GM12878 (cell line): Measurements from ENCODE around the gene CPA4.
"Not testable (repeated sequence)": the region's sequence is repeated elsewhere in the genome, so short reads cannot be mapped to it uniquely, and the experiment has no call there.

ENCODE experiments used
- CTCF ChIP-seq, 3 experiments: IDR thresholded peaks in 2 of 3; conservative IDR thresholded peaks in 1 of 3; 2 replicates each; pipeline ENCODE4 v1.5.1; 2011; ENCODE audit warnings: low read depth in 3 of 3, low read length in 3 of 3, mild to moderate bottlenecking in 3 of 3, control low read depth in 2 of 3, moderate library complexity in 2 of 3, inconsistent platforms in 1 of 3, mixed read lengths in 1 of 3; ENCODE audit not compliant: control insufficient read depth in 2 of 3, insufficient read depth in 1 of 3; ENCODE audit errors: extremely low read depth in 1 of 3
- POLR2A ChIP-seq: IDR thresholded peaks from 2 replicates; pipeline ENCODE4 v1.6.1; 2011; ENCODE audit warnings: low read depth, mild to moderate bottlenecking, low read length
- SREBF2 ChIP-seq: IDR thresholded peaks from 2 replicates; pipeline ENCODE4 v1.6.1; 2012; ENCODE audit warnings: mild to moderate bottlenecking, low read length
- TCF3 ChIP-seq: IDR thresholded peaks from 2 replicates; pipeline ENCODE4 v1.6.1; 2012; ENCODE audit warnings: low read depth, mild to moderate bottlenecking, low read length, borderline replicate concordance; ENCODE audit not compliant: insufficient read depth
- ZNF274 ChIP-seq: IDR thresholded peaks from one replicate; pipeline ENCODE4 v1.8.0; 2011; ENCODE audit not compliant: insufficient read length, insufficient read depth
- TF ChIP-seq, protein P1 (sequence below): IDR thresholded peaks from 2 replicates; pipeline ENCODE4 v1.6.1; 2011; ENCODE audit warnings: mild to moderate bottlenecking, low read depth, low read length, moderate library complexity; ENCODE audit not compliant: insufficient replicate concordance
- TF ChIP-seq, protein P2 (sequence below): fragments of 450-650 bp; IDR thresholded peaks from 2 replicates; pipeline ENCODE4 v1.6.1; 2017; ENCODE audit warnings: mild to moderate bottlenecking, moderate library complexity

GRCh38 chr7:130246491-130246890, 46.5 kb upstream of the CPA4 start:
- not testable (repeated sequence) for TF ChIP-seq POLR2A; CTCF (IDR thresholded peaks at IDR 0.05 in 2 of 3, conservative IDR thresholded peaks at IDR 0.05 in 1 of 3; ENCODE audit: control insufficient read depth in 2 of 3, extremely low read depth in 1 of 3, insufficient read depth in 1 of 3, low read depth in 3 of 3, low read length in 3 of 3); ZNF274; TCF3; SREBF2
- TF ChIP-seq, protein P1, sequence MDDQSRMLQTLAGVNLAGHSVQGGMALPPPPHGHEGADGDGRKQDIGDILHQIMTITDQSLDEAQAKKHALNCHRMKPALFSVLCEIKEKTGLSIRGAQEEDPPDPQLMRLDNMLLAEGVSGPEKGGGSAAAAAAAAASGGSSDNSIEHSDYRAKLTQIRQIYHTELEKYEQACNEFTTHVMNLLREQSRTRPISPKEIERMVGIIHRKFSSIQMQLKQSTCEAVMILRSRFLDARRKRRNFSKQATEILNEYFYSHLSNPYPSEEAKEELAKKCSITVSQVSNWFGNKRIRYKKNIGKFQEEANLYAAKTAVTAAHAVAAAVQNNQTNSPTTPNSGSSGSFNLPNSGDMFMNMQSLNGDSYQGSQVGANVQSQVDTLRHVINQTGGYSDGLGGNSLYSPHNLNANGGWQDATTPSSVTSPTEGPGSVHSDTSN: not testable (repeated sequence)
- TF ChIP-seq, protein P2, sequence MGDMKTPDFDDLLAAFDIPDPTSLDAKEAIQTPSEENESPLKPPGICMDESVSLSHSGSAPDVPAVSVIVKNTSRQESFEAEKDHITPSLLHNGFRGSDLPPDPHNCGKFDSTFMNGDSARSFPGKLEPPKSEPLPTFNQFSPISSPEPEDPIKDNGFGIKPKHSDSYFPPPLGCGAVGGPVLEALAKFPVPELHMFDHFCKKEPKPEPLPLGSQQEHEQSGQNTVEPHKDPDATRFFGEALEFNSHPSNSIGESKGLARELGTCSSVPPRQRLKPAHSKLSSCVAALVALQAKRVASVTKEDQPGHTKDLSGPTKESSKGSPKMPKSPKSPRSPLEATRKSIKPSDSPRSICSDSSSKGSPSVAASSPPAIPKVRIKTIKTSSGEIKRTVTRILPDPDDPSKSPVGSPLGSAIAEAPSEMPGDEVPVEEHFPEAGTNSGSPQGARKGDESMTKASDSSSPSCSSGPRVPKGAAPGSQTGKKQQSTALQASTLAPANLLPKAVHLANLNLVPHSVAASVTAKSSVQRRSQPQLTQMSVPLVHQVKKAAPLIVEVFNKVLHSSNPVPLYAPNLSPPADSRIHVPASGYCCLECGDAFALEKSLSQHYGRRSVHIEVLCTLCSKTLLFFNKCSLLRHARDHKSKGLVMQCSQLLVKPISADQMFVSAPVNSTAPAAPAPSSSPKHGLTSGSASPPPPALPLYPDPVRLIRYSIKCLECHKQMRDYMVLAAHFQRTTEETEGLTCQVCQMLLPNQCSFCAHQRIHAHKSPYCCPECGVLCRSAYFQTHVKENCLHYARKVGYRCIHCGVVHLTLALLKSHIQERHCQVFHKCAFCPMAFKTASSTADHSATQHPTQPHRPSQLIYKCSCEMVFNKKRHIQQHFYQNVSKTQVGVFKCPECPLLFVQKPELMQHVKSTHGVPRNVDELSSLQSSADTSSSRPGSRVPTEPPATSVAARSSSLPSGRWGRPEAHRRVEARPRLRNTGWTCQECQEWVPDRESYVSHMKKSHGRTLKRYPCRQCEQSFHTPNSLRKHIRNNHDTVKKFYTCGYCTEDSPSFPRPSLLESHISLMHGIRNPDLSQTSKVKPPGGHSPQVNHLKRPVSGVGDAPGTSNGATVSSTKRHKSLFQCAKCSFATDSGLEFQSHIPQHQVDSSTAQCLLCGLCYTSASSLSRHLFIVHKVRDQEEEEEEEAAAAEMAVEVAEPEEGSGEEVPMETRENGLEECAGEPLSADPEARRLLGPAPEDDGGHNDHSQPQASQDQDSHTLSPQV: not testable (repeated sequence)
